A673 (cell line): ENCODE results near the gene CXADR. TPM values are rescaled to one million over a fixed set of nuclear protein-coding genes. Genes with fewer than 3 reads are reported as not detected.

Experiments
- Bru-seq: library from RNA; stranded (reverse); fragments of 400-500 nt; gene quantifications from one replicate; lab custom pipeline; 2021; lab: Mats Ljungman, UMichigan
- BruChase-seq, 2 experiments: library from RNA; stranded (reverse); fragments of 400-500 nt; gene quantifications; one replicate each; lab custom pipeline; 2021; lab: Mats Ljungman, UMichigan
- BruUV-seq: library from RNA; stranded (reverse); fragments of 400-500 nt; replicated peaks from 2 replicates; lab custom pipeline; 2021; lab: Mats Ljungman, UMichigan
- CTCF ChIA-PET: fragments of 300-600 bp; sonication (Branson Sonifier 250); formaldehyde crosslinking; loops from one replicate; lab custom pipeline; 2022; ENCODE audit warnings: antibody characterized with exemption; lab: Charles Lee
- POLR2A ChIA-PET: fragments of 300-600 bp; sonication (Branson Sonifier 250); formaldehyde crosslinking; loops from one replicate; lab custom pipeline; 2022; ENCODE audit warnings: antibody characterized with exemption; ENCODE audit not compliant: low non-redundant PET; lab: Charles Lee
- DNase-seq: peaks from one replicate; pipeline ENCODE4 v3.0.0-alpha.2; 2015; ENCODE audit warnings: low spot score
- H3K27ac ChIP-seq: fragments of 200-600 bp; sonication (generic); 2 replicates; pipeline ENCODE4 v1.5.1; 2016; ENCODE audit warnings: mixed run types, low read depth, mild to moderate bottlenecking, mixed read lengths, antibody characterized with exemption, low read length; ENCODE audit not compliant: poor library complexity, severe bottlenecking
- H3K27me3 ChIP-seq: fragments of 200-600 bp; sonication (generic); replicated peaks from 2 replicates; pipeline ENCODE4 v1.6.1; 2017; ENCODE audit warnings: mixed run types, low read depth, mild to moderate bottlenecking, mixed read lengths, antibody characterized with exemption, low read length; ENCODE audit not compliant: insufficient read depth, poor library complexity
- H3K36me3 ChIP-seq: fragments of 200-600 bp; sonication (generic); 2 replicates; pipeline ENCODE4 v1.6.1; 2016; ENCODE audit warnings: mixed run types, mild to moderate bottlenecking, mixed read lengths, antibody characterized with exemption, low read length; ENCODE audit not compliant: insufficient read depth, poor library complexity, severe bottlenecking
- H3K4me1 ChIP-seq: fragments of 200-600 bp; sonication (generic); 2 replicates; pipeline ENCODE4 v1.6.1; 2017; ENCODE audit warnings: mixed run types, mild to moderate bottlenecking, mixed read lengths, antibody characterized with exemption, low read length; ENCODE audit not compliant: insufficient read depth, poor library complexity, severe bottlenecking
- H3K4me3 ChIP-seq: fragments of 200-600 bp; sonication (generic); 2 replicates; pipeline ENCODE4 v1.5.1; 2016; ENCODE audit warnings: low read depth, mixed run types, mild to moderate bottlenecking, mixed read lengths, low read length; ENCODE audit not compliant: poor library complexity, severe bottlenecking
- H3K9me3 ChIP-seq: fragments of 200-600 bp; sonication (generic); 2 replicates; pipeline ENCODE4 v1.6.1; 2016; ENCODE audit warnings: mixed run types, low read depth, mild to moderate bottlenecking, mixed read lengths, antibody characterized with exemption, low read length; ENCODE audit not compliant: poor library complexity, severe bottlenecking
- CTCF ChIP-seq: fragments of 300-800, 200-600 bp; sonication (generic); conservative IDR thresholded peaks from 2 replicates; pipeline ENCODE4 v1.5.1; 2017; ENCODE audit warnings: low read depth, mild to moderate bottlenecking, antibody characterized with exemption, low read length, moderate library complexity, mixed read lengths
- EZH2 ChIP-seq: fragments of 200-600 bp; sonication (generic); IDR thresholded peaks from 2 replicates; pipeline ENCODE4 v1.6.1; 2017; ENCODE audit warnings: borderline replicate concordance, low read depth, mild to moderate bottlenecking, mixed read lengths, antibody characterized with exemption, low read length; ENCODE audit not compliant: poor library complexity, severe bottlenecking
- intact Hi-C: fragments of 100-400 bp; cut with micrococcal nuclease; formaldehyde crosslinking; loops from one replicate; pipeline ENCODE4 v1.10.0; 2022; ENCODE audit not compliant: unreplicated experiment
- long read RNA-seq: library from polyadenylated mRNA; stranded (forward); transcript quantifications from one replicate; pipeline ENCODE4 v2.0.0, GENCODE V29; 2022
- total RNA-seq: library from RNA; stranded (reverse); gene quantifications from 2 replicates; pipeline ENCODE4 v1.2.3, GENCODE V29; 2021

The CXADR gene
- total RNA-seq (15.2 and 17.7 TPM in 2 replicates), Bru-seq, nascent RNA (percentile 61 among the genes with signal in this experiment), BruChase-seq, experiment 1, labeled RNA remaining after a 2-hour chase (percentile 62 among the genes with signal in this experiment), BruChase-seq, experiment 2, labeled RNA remaining after a 6-hour chase (percentile 72 among the genes with signal in this experiment)
- long read RNA-seq, full-length matches to known transcripts = 66 of 69 reads
- long read RNA-seq, partial matches to known transcripts = 1 of 69 reads
- long read RNA-seq, other reads (novel, unspliced or antisense) = 2 of 69 reads

DNA sequence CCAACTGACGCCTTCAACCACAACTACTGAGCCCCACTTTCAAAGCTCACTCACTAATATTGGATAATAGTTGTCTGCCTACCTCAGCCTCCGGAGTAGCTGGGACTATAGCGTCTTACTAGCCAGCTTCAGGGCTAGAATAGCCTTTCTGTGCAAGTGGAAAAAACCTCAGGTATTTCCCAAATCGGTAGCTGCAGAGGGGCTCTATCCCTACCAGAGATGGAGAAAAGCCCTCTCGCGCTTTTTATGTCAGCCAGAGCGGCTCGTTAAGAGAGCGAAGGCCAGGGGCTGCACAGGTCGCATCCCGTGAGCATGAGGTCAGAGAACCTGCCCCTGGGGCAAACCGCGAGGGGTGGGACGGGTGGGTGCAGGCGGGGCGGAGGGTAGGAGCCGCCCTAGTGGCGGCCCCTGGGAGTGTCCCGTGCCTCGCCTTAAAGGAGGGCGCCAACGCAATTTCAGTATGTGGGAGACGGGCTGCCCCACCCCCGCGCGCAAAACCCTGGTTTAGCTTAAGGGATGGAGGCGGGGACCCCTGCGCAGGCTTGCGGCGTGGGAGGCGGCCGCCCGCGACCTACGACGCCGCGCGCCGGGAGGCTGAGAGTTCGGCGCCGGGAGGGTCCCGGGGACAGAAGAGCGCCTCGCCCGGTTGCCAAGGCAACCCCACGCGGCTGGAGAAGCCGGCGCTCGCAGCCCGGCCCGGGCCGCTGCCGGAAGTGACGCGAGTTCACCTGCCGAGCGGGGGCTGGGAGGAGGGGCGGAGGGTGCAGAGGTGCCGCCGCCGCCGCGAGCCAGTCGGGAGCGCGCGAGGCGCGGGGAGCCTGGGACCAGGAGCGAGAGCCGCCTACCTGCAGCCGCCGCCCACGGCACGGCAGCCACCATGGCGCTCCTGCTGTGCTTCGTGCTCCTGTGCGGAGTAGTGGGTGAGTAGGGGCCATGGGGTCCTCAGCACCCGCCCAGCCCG is at the start of gene CXADR:
TSS of gene CXADR (plus strand) at position 791 of the 961 bp plus-strand sequence. CDS start at position 878, 87 bp downstream.
- intact Hi-C loops = loop anchor here (2.0 to 5.0 kb wide), 2 partner anchors 58 to 125 kb away; no protein-coding TSS in a partner anchor
- CTCF ChIA-PET = interaction anchor here (1.1 kb wide), 1 partner anchor 73 kb away, joined by 3 read pairs; no protein-coding TSS in a partner anchor
- Histone ChIP-seq H3K36me3 (no peaks in the 10 kb centered on the region), H3K9me3 (no peaks in the 10 kb centered on the region), H3K4me3 (peak within 1 kb of the TSS; percentile 83), H3K27ac (peak within 1 kb of the TSS; percentile 70), H3K27me3 (no peaks in the 10 kb centered on the region), H3K4me1 (peaks cover 11% of the 10 kb centered on the region)
- no TSS peak for BruUV-seq
- no peak for TF ChIP-seq EZH2
- TF ChIP-seq CTCF = peak; percentile 53
- POLR2A ChIA-PET = no interaction called here
- DNase-seq = peak; percentile 83

- H3K4me3 ChIP-seq = no peak overlapping the region
- no peaks in the 10 kb centered on the region for H3K4me1 ChIP-seq
- H3K36me3 ChIP-seq = no peaks in the 10 kb centered on the region
- POLR2A ChIA-PET = no interaction called here
- TF ChIP-seq CTCF (no peak), EZH2 (no peak)
- H3K27me3 ChIP-seq = no peaks in the 10 kb centered on the region
- no peak for DNase-seq
- BruUV-seq = no TSS peak
- H3K9me3 ChIP-seq = no peaks in the 10 kb centered on the region
- H3K27ac ChIP-seq = no peak overlapping the region
- CTCF ChIA-PET = no interaction called here
- intact Hi-C loops = no loop called here
These were observed 46.7 kb upstream of the CXADR start for GRCh38 chr21:17466166-17466565.

DNA sequence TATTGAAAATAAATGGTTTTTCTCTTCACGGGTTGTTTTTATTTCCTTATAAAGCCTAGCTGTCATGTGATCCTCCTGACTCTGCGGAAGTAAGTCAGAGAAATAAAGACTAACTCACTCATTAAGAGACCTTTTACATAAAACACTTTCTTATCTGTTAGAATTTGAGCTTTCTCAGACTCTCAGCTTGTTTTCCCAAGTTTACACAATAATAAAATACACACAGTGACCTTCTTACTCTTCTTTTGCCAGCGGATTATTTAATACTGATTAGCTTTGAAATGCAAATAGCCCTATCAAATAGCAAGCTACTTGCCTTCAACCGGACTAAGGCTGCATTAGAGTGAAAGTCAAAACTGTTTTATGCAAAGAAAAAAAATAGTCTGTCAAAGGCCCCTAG is 45.5 kb upstream of the CXADR start:
- Histone ChIP-seq H3K4me3 (no peak overlapping the region), H3K36me3 (no peaks in the 10 kb centered on the region), H3K9me3 (no peaks in the 10 kb centered on the region), H3K27ac (no peak overlapping the region), H3K4me1 (no peaks in the 10 kb centered on the region), H3K27me3 (no peaks in the 10 kb centered on the region)
- POLR2A ChIA-PET = no interaction called here
- no peak for TF ChIP-seq CTCF
- no peak for TF ChIP-seq EZH2
- intact Hi-C loops = no loop called here
- CTCF ChIA-PET = no interaction called here
- no peak for DNase-seq
- BruUV-seq = no TSS peak
